Peyer's patch (tissue), 4 donors: ENCODE results near the gene LAD1. TPM values are rescaled to one million over a fixed set of nuclear protein-coding genes. Genes with fewer than 3 reads are reported as not detected.

ENCODE experiments used
- DNase-seq, 3 donors: peaks; one replicate each; pipeline ENCODE4 v3.0.0-alpha.2; 2017 to 2019
- H3K27ac ChIP-seq, 4 donors: fragments of 200-600 bp; sonication (generic); one replicate each; pipeline ENCODE4 v1.5.1; 2016 to 2019
- H3K27me3 ChIP-seq, 2 donors: fragments of 200-600 bp; sonication (generic); one replicate each; pipeline ENCODE4 v1.5.1; 2019
- H3K36me3 ChIP-seq, 3 donors: fragments of 200-600 bp; sonication (generic); one replicate each; pipeline ENCODE4 v1.5.1; 2016 to 2019
- H3K4me1 ChIP-seq, 4 donors: fragments of 200-600 bp; sonication (generic); one replicate each; pipeline ENCODE4 v1.5.1; 2016 to 2019
- H3K4me3 ChIP-seq, 4 donors: fragments of 200-600 bp; sonication (generic); 1 replicate in 3 of 4; 2 replicates in 1 of 4; pipeline ENCODE4 v1.5.1; 2016 to 2019; ENCODE audit warnings: mild to moderate bottlenecking in 1 of 4
- H3K9me3 ChIP-seq, 4 donors: fragments of 200-600 bp; sonication (generic); one replicate each; pipeline ENCODE4 v1.5.1; 2016 to 2019; ENCODE audit warnings: mild to moderate bottlenecking in 1 of 4
- CTCF ChIP-seq, 6 experiments: fragments of 450-650 bp in 4 of 6; fragments of 200-600 bp in 2 of 6; sonication (generic) in 1 of 6; IDR thresholded peaks; one replicate each; pipeline ENCODE4 v1.5.1; 2017 to 2019; ENCODE audit warnings: antibody characterized with exemption in 6 of 6, mild to moderate bottlenecking in 3 of 6, moderate library complexity in 1 of 6
- POLR2A ChIP-seq, 2 donors: fragments of 450-650 bp; IDR thresholded peaks; one replicate each; pipeline ENCODE4 v1.5.1; 2017; ENCODE audit warnings: antibody characterized with exemption in 2 of 2, mild to moderate bottlenecking in 2 of 2, moderate library complexity in 2 of 2
- total RNA-seq, 4 donors: library from RNA; depleted of rRNA; stranded (reverse); fragments of >200 nt; gene quantifications; one replicate each; pipeline ENCODE4 v1.1.0, GENCODE V29; 2016

LAD1 gene
- total RNA-seq, 4 donors from 2014 or later, result 106 to 224 (median 192) TPM

GRCh38 chr1:201377611-201378092 lies 21.5 kb downstream of the LAD1 start, which contains the start of gene TNNT2:
Gene TNNT2 (minus strand): TSS chr1:201377680. CDS start chr1:201373254, 4,426 bp downstream.
- no peak for DNase-seq
- Histone ChIP-seq H3K27ac (no peak within 1 kb of the TSS), H3K27me3 (no peaks in the 10 kb centered on the region), H3K36me3 (no peaks in the 10 kb centered on the region), H3K9me3 (no peaks in the 10 kb centered on the region), H3K4me1 (no peaks in the 10 kb centered on the region), H3K4me3 (no peak within 1 kb of the TSS)
- TF ChIP-seq CTCF (IDR thresholded peaks at IDR 0.05) (no peak), POLR2A (IDR thresholded peaks at IDR 0.05) (no peak)

GRCh38 chr1:201376464-201377374 lies 22.4 kb downstream of the LAD1 start:
- H3K4me1 ChIP-seq, result no peaks in the 10 kb centered on the region
- no peaks in the 10 kb centered on the region for H3K36me3 ChIP-seq
- no peaks in the 10 kb centered on the region for H3K9me3 ChIP-seq
- no peak overlapping the region for H3K27ac ChIP-seq
- H3K4me3 ChIP-seq, result no peak overlapping the region
- peak in 4 of 6 experiments; percentile 30 to 64 (median 53) for TF ChIP-seq CTCF (IDR thresholded peaks at IDR 0.05)
- no peak for TF ChIP-seq POLR2A (IDR thresholded peaks at IDR 0.05)
- no peaks in the 10 kb centered on the region for H3K27me3 ChIP-seq
- peak in 2 of 3 donors; percentile 69 to 70 for DNase-seq

- no peak for DNase-seq
- H3K27ac ChIP-seq, result no peak overlapping the region
- TF ChIP-seq CTCF (IDR thresholded peaks at IDR 0.05) (no peak), POLR2A (IDR thresholded peaks at IDR 0.05) (no peak)
- no peak overlapping the region for H3K4me3 ChIP-seq
- no peaks in the 10 kb centered on the region for H3K36me3 ChIP-seq
- no peaks in the 10 kb centered on the region for H3K9me3 ChIP-seq
- no peaks in the 10 kb centered on the region for H3K4me1 ChIP-seq
- no peaks in the 10 kb centered on the region for H3K27me3 ChIP-seq
Measured at GRCh38 chr1:201376107-201376463, 23.0 kb downstream of the LAD1 start.

- Histone ChIP-seq H3K27ac (no peak overlapping the region), H3K4me1 (no peaks in the 10 kb centered on the region), H3K36me3 (no peaks in the 10 kb centered on the region), H3K27me3 (no peaks in the 10 kb centered on the region), H3K9me3 (no peaks in the 10 kb centered on the region), H3K4me3 (no peak overlapping the region)
- DNase-seq, result no peak
- TF ChIP-seq POLR2A (IDR thresholded peaks at IDR 0.05), result no peak
- TF ChIP-seq CTCF (IDR thresholded peaks at IDR 0.05), result no peak
Measured at GRCh38 chr1:201375169-201375568, 24.0 kb downstream of the LAD1 start.

- no peak for DNase-seq
- Histone ChIP-seq H3K4me3 (no peak overlapping the region), H3K4me1 (no peaks in the 10 kb centered on the region), H3K27ac (no peak overlapping the region), H3K36me3 (no peaks in the 10 kb centered on the region), H3K9me3 (no peaks in the 10 kb centered on the region), H3K27me3 (no peaks in the 10 kb centered on the region)
- TF ChIP-seq POLR2A (IDR thresholded peaks at IDR 0.05) (no peak), CTCF (IDR thresholded peaks at IDR 0.05) (no peak)
Measured at GRCh38 chr1:201374364-201374763, 24.8 kb downstream of the LAD1 start.
